B cell (primary cell): Measurements from ENCODE around the gene ZNF791.

Experiments
- EZH2 ChIP-seq: IDR thresholded peaks from 2 replicates; pipeline ENCODE4 v1.6.1; 2012; ENCODE audit warnings: borderline replicate concordance, low read depth, mild to moderate bottlenecking, moderate library complexity, low read length; ENCODE audit not compliant: insufficient read depth, poor library complexity, severe bottlenecking
- TF ChIP-seq, protein P1 (sequence below): fragments of 200-600 bp; IDR thresholded peaks from one replicate; pipeline ENCODE4 v1.8.0; 2022; ENCODE audit warnings: antibody characterized with exemption, mild to moderate bottlenecking

DNA sequence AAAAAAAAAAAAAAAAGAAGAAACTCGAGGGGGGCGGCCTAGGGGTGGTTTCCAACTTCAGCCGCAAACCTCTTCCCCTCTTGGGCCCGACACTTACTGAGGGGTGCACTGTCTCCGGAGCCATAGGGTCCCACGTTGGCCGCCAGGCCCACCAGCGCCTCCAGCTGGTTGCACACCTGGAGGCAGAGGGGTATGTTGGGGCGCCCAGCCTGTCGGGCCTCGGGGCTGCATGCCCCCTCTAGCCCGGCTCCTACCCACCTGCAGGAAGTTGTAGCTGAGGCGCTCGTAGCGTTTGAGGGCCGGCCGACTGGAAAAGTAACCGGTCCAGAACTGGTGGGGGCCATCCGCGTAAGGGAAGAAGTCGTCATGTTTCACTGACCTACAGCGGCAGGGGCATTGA is 47.2 kb downstream of the ZNF791 start:
- TF ChIP-seq, protein P1, sequence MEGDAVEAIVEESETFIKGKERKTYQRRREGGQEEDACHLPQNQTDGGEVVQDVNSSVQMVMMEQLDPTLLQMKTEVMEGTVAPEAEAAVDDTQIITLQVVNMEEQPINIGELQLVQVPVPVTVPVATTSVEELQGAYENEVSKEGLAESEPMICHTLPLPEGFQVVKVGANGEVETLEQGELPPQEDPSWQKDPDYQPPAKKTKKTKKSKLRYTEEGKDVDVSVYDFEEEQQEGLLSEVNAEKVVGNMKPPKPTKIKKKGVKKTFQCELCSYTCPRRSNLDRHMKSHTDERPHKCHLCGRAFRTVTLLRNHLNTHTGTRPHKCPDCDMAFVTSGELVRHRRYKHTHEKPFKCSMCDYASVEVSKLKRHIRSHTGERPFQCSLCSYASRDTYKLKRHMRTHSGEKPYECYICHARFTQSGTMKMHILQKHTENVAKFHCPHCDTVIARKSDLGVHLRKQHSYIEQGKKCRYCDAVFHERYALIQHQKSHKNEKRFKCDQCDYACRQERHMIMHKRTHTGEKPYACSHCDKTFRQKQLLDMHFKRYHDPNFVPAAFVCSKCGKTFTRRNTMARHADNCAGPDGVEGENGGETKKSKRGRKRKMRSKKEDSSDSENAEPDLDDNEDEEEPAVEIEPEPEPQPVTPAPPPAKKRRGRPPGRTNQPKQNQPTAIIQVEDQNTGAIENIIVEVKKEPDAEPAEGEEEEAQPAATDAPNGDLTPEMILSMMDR, result no peak
- no peak for TF ChIP-seq EZH2
